GM23338 (cell line): Measurements from ENCODE around the gene ACHE. TPM values are rescaled to one million over a fixed set of nuclear protein-coding genes. Genes with fewer than 3 reads are reported as not detected.

Experiments used
- CREB1 ChIP-seq: fragments of 250-450 bp; sonication (Bioruptor Pico); IDR thresholded peaks from 2 replicates; pipeline ENCODE4 v1.5.0; 2020; ENCODE audit warnings: low read depth, mild to moderate bottlenecking, moderate library complexity
- ETS1 ChIP-seq: IDR thresholded peaks from 2 replicates; pipeline ENCODE4 v1.6.1; 2016; ENCODE audit warnings: antibody characterized with exemption
- EZH2 ChIP-seq: fragments of 200-600 bp; sonication (generic); IDR thresholded peaks from one replicate; pipeline ENCODE4 v1.8.0; 2017; ENCODE audit warnings: antibody characterized with exemption, mild to moderate bottlenecking, low read depth; ENCODE audit not compliant: unreplicated experiment
- JUNB ChIP-seq: IDR thresholded peaks from one replicate; pipeline ENCODE4 v1.6.1; 2016; ENCODE audit warnings: antibody characterized with exemption; ENCODE audit not compliant: unreplicated experiment
- NANOG ChIP-seq: IDR thresholded peaks from 2 replicates; pipeline ENCODE4 v1.6.1; 2016; ENCODE audit warnings: antibody characterized with exemption, borderline replicate concordance
- POLR2AphosphoS5 ChIP-seq: IDR thresholded peaks from 2 replicates; pipeline ENCODE4 v1.6.1; 2016; ENCODE audit warnings: antibody characterized with exemption, low read depth
- STAT1 ChIP-seq: IDR thresholded peaks from one replicate; pipeline ENCODE4 v1.6.1; 2016; ENCODE audit warnings: antibody characterized with exemption; ENCODE audit not compliant: unreplicated experiment
- ZNF331 ChIP-seq: fragments of 250-450 bp; sonication (Bioruptor Pico); IDR thresholded peaks from 2 replicates; pipeline ENCODE4 v1.5.0; 2020; ENCODE audit warnings: low read depth, mild to moderate bottlenecking, moderate library complexity
- ZNF462 ChIP-seq: fragments of 250-450 bp; sonication (Bioruptor Pico); IDR thresholded peaks from 2 replicates; pipeline ENCODE4 v1.5.0; 2020; ENCODE audit warnings: mild to moderate bottlenecking, moderate library complexity
- polyA plus RNA-seq: library from polyadenylated mRNA; unstranded; fragments of >200 nt; fragmentation: Nextera tagmentation; extraction: Ambion mirVana; gene quantifications from 2 replicates; pipeline ENCODE4 v1.2.1, GENCODE V29; 2016
- total RNA-seq: library from RNA; depleted of rRNA; stranded (reverse); fragments of >200 nt; shearing (Covaris generic); gene quantifications from 2 replicates; pipeline ENCODE4 v1.2.3, GENCODE V29; 2014
- TF ChIP-seq, protein P1 (sequence below), 2 experiments: fragments of 200-600 bp in 1 of 2; sonication (generic) in 1 of 2; conservative IDR thresholded peaks; 2 replicates each; pipeline versions ENCODE4 v1.5.1 to v1.6.1; 2016 to 2017; ENCODE audit warnings: antibody characterized with exemption in 2 of 2, low read depth in 2 of 2, mild to moderate bottlenecking in 2 of 2, moderate library complexity in 1 of 2

The ACHE gene
- total and polyA plus RNA-seq, 2 experiments from 2014 or later: 3.6 to 3.7 TPM

DNA sequence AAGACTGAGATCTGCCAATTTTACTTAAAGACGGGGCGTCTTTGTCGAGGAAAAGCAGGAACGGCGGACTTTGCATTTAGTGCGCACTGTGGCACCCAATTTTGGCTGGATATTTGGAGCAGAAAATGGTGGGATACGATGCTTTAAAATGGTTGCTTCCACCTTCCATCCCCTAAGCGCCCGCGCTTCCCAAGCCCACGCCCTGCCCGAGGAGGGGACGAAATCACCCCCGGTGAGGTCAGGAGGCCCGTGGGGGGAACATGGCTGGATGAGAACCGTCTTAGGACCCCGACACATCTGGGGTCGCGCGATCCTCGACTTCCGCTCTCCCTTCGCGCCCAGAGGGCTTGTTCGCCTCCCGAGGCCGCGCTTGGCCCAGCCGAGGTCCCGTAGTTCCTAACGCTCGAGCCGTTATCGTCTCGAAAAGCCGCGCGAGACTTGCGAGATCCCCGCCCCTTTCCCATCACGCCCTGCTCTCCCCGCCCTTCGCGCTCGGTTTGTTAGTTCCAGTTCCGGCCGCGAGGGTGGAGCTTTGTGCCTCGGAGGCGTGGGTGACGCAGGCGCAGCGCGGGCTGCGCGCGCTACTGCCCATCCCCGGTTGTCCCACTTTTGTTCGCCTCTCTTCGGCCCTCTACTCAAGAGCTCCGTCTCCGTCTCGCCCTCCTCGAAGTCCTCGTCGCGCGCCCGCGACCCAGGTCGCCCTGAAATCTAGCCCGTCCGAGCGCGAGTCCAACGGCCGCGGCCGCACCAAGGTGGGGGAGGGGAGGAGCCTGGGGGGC lies 20.9 kb downstream of the ACHE start, which contains the start of gene SRRT (continued):
- TF ChIP-seq ZNF462 (CRISPR knock-in tag) (no peak), NANOG (no peak), STAT1 (no peak), CREB1 (CRISPR knock-in tag) (peak; percentile 72), JUNB (no peak), EZH2 (no peak), POLR2AphosphoS5 (peak; percentile 96), ETS1 (peak; percentile 78), ZNF331 (CRISPR knock-in tag) (no peak)
- TF ChIP-seq, protein P1, sequence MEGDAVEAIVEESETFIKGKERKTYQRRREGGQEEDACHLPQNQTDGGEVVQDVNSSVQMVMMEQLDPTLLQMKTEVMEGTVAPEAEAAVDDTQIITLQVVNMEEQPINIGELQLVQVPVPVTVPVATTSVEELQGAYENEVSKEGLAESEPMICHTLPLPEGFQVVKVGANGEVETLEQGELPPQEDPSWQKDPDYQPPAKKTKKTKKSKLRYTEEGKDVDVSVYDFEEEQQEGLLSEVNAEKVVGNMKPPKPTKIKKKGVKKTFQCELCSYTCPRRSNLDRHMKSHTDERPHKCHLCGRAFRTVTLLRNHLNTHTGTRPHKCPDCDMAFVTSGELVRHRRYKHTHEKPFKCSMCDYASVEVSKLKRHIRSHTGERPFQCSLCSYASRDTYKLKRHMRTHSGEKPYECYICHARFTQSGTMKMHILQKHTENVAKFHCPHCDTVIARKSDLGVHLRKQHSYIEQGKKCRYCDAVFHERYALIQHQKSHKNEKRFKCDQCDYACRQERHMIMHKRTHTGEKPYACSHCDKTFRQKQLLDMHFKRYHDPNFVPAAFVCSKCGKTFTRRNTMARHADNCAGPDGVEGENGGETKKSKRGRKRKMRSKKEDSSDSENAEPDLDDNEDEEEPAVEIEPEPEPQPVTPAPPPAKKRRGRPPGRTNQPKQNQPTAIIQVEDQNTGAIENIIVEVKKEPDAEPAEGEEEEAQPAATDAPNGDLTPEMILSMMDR (conservative IDR thresholded peaks at IDR 0.05; ENCODE audit: low read depth in 2 of 2): no peak; a peak in 1 of 4 replicates
